Measurements from ENCODE around the gene LCN10. TPM values are rescaled to one million over a fixed set of nuclear protein-coding genes. Genes with fewer than 3 reads are reported as not detected.

LCN10 gene
- total and polyA plus RNA-seq, 2 of the 13 experiments (the other 11 are each of a cell fraction or from before 2014, with no cell fraction given): 0.53 to 0.61 TPM

- peak overlapping the region; percentile 80 for H3K4me2 ChIP-seq (ENCODE audit: low read depth, low read length)
- H4K20me1 ChIP-seq (ENCODE audit: insufficient read depth, low read length): no peaks in the 10 kb centered on the region
- ChIA-PET POLR2A (interaction anchor here (1.1 to 1.4 kb wide), 5 partner anchors 11 to 49 kb away, joined by 3 to 5 read pairs (median 4); partner anchors contain the start of genes LCN8 and TMEM141), CTCF (ENCODE audit: low intra/inter-chr PET ratio, low total read pairs) (no interaction called here)
- no peaks in the 10 kb centered on the region for H3K79me2 ChIP-seq (ENCODE audit: insufficient read depth, low read length)
- H3K4me3 ChIP-seq (replicated peaks in 1 of 3; ENCODE audit: insufficient read depth in 1 of 3, low read depth in 2 of 3, low read length in 3 of 3): peak overlapping the region; percentile 1 to 53 (median 50); a peak in 4 of 6 replicates
- ATAC-seq (peak; percentile 60), DNase-seq (ENCODE audit: low spot score) (no peak), FAIRE-seq (no peak)
- peak overlapping the region; percentile 91 for H2AFZ ChIP-seq (ENCODE audit: low read length)
- H3K9ac ChIP-seq (ENCODE audit: insufficient read depth, low read depth, low read length): peak overlapping the region; percentile 54
- BruUV-seq (replicated peaks): no TSS peak
- H3K36me3 ChIP-seq (replicated peaks in 1 of 2; ENCODE audit: control insufficient read depth in 1 of 2, insufficient read depth in 2 of 2, low read length in 2 of 2): no peaks in the 10 kb centered on the region
- WGBS (ENCODE audit: low lambda C conversion rate): 6% methylated on average over 8 of the region's 14 CpGs
- H3K9me3 ChIP-seq (ENCODE audit: low read length): peaks cover 6% of the 10 kb centered on the region; the same call in 1 of the 2 replicates
- H3K4me1 ChIP-seq (ENCODE audit: insufficient read depth, low read length): peaks cover 52% of the 10 kb centered on the region
- intact Hi-C loops (cut with micrococcal nuclease; ENCODE audit: unreplicated experiment) (no loop called here), in situ Hi-C loops (cut with HindIII; ENCODE audit: extremely low pct_ligation_motif_present, low pct_unique_long_range_greater_than_20kb) (loop anchor here (10.0 kb wide), 1 partner anchor 267 kb away; the partner anchor contains the start of gene NPDC1)
- peak overlapping the region; percentile 54 for H3K27ac ChIP-seq (ENCODE audit: extremely low read length, insufficient read depth, low read length)
- no peaks in the 10 kb centered on the region for H3K27me3 ChIP-seq (ENCODE audit: control insufficient read depth in 1 of 2, insufficient read depth in 2 of 2, low read length in 2 of 2)
- TF ChIP-seq ZNF317 (CRISPR knock-in tag; IDR thresholded peaks at IDR 0.05) (0 out of 2 replicates have a peak, but pooled peaks have one; percentile 16), TRIM22 (IDR thresholded peaks at IDR 0.05) (no peak), KLF15 (CRISPR knock-in tag; IDR thresholded peaks at IDR 0.05; ENCODE audit: borderline replicate concordance) (no peak), NPAS2 (CRISPR knock-in tag; IDR thresholded peaks at IDR 0.05; ENCODE audit: borderline replicate concordance) (no peak), FLYWCH1 (CRISPR knock-in tag; IDR thresholded peaks at IDR 0.05) (no peak), RBM22 (optimal IDR thresholded peaks at IDR 0.05; ENCODE audit: low read length) (no peak), ZNF776 (CRISPR knock-in tag; IDR thresholded peaks at IDR 0.05) (no peak), NBN (conservative IDR thresholded peaks at IDR 0.05) (no peak), ZNF12 (CRISPR knock-in tag; IDR thresholded peaks at IDR 0.05) (no peak), ZNF383 (CRISPR knock-in tag; IDR thresholded peaks at IDR 0.05; ENCODE audit: borderline replicate concordance) (no peak), ZFP36L1 (CRISPR knock-in tag; IDR thresholded peaks at IDR 0.05) (no peak), ZNF605 (CRISPR knock-in tag; IDR thresholded peaks at IDR 0.05) (peak; percentile 43; the same call in 1 of the 2 replicates), HOMEZ (CRISPR knock-in tag; IDR thresholded peaks at IDR 0.05; ENCODE audit: low read depth) (no peak), ZNF839 (CRISPR knock-in tag; IDR thresholded peaks at IDR 0.05; ENCODE audit: borderline replicate concordance) (no peak), ZNF136 (CRISPR knock-in tag; IDR thresholded peaks at IDR 0.05; ENCODE audit: low read depth) (no peak), ZSCAN21 (CRISPR knock-in tag; IDR thresholded peaks at IDR 0.05; ENCODE audit: borderline replicate concordance) (no peak), SMAD3 (CRISPR knock-in tag; IDR thresholded peaks at IDR 0.05) (no peak), HNRNPH1 (optimal IDR thresholded peaks at IDR 0.05; ENCODE audit: low read depth, low read length) (no peak), SRSF1 (optimal IDR thresholded peaks at IDR 0.05; ENCODE audit: low read depth, low read length) (no peak), ZNF788 (CRISPR knock-in tag; IDR thresholded peaks at IDR 0.05; ENCODE audit: borderline replicate concordance) (0 out of 2 replicates have a peak, but pooled peaks have one; percentile 40), E2F1 (CRISPR knock-in tag; IDR thresholded peaks at IDR 0.05) (no peak), SYNCRIP (IDR thresholded peaks at IDR 0.05; ENCODE audit: insufficient read depth, low read depth, low read length) (no peak), ZFP82 (CRISPR knock-in tag; IDR thresholded peaks at IDR 0.05; ENCODE audit: borderline replicate concordance) (no peak), ZNF282 (IDR thresholded peaks at IDR 0.05; ENCODE audit: partially characterized antibody) (no peak)
Observed at GRCh38 chr9:136777359-136777758, 34.6 kb upstream of the LCN10 start.
